Right lobe of liver (tissue), 4 donors: Measurements from ENCODE around the gene ZBTB45.
A peak's percentile ranks its signal among the peaks of the same experiment; 100 is the strongest.

ENCODE experiments used
- POLR2A ChIP-seq: fragments of 450-650 bp; IDR thresholded peaks from one replicate; pipeline ENCODE4 v1.6.1; 2017; ENCODE audit warnings: antibody characterized with exemption, mild to moderate bottlenecking
- TF ChIP-seq, protein P1 (sequence below), 4 donors: fragments of 200-600 bp in 3 of 4; fragments of 450-650 bp in 1 of 4; IDR thresholded peaks; one replicate each; pipeline versions ENCODE4 v1.5.1 to v1.8.0; 2016 to 2022; ENCODE audit warnings: antibody characterized with exemption in 4 of 4, mild to moderate bottlenecking in 2 of 4
- donor health status: DM: no; HTN: no; CAD: no.
- donor health status: DM: no; HTN: no; CAD: no.
- donor health status: DM: no; HTN: yes; CAD: no.

DNA sequence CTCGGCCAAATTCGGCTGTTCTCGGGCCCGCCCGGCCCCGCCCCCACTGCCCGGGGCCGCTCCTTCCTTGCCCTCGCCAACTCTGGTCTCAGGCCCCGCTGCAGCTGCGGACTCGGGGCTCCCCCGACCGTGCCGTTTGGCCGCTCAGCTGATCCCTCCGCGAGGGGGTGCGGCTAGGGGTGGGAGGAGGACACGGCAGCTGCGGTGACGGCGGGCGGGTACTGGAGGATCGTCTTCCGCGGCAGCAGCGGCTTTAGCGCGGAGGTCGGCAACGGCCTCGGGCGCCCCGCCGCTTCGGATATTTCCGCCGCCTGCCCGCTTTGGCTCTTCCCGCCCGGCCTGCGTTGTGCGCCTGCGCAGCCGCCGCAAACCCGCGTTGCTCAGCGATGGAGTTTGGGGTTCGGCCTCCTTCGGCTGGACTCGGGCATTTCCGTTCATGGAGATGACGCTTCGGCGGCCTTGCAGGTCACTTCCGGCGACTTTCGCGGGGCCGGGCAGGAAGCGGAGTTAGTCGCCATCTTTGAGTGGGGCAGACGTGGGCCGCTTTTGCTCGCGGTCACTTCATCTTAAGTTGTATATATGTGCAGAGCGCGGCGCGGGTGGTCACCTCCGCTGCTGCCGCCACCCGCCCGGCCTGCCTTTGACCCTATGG lies 39.1 kb upstream of the ZBTB45 start:
- peak; percentile 68 for TF ChIP-seq POLR2A
- TF ChIP-seq, protein P1, sequence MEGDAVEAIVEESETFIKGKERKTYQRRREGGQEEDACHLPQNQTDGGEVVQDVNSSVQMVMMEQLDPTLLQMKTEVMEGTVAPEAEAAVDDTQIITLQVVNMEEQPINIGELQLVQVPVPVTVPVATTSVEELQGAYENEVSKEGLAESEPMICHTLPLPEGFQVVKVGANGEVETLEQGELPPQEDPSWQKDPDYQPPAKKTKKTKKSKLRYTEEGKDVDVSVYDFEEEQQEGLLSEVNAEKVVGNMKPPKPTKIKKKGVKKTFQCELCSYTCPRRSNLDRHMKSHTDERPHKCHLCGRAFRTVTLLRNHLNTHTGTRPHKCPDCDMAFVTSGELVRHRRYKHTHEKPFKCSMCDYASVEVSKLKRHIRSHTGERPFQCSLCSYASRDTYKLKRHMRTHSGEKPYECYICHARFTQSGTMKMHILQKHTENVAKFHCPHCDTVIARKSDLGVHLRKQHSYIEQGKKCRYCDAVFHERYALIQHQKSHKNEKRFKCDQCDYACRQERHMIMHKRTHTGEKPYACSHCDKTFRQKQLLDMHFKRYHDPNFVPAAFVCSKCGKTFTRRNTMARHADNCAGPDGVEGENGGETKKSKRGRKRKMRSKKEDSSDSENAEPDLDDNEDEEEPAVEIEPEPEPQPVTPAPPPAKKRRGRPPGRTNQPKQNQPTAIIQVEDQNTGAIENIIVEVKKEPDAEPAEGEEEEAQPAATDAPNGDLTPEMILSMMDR (IDR thresholded peaks at IDR 0.05): no peak
